ENCODE measurements around the gene TOR1A. TPM values are rescaled to one million over a fixed set of nuclear protein-coding genes. Genes with fewer than 3 reads are reported as not detected.

Gene TOR1A
- total and polyA plus RNA-seq, 3 donors from 2014 or later: 23.1 to 43.4 (median 32.9) TPM

DNA sequence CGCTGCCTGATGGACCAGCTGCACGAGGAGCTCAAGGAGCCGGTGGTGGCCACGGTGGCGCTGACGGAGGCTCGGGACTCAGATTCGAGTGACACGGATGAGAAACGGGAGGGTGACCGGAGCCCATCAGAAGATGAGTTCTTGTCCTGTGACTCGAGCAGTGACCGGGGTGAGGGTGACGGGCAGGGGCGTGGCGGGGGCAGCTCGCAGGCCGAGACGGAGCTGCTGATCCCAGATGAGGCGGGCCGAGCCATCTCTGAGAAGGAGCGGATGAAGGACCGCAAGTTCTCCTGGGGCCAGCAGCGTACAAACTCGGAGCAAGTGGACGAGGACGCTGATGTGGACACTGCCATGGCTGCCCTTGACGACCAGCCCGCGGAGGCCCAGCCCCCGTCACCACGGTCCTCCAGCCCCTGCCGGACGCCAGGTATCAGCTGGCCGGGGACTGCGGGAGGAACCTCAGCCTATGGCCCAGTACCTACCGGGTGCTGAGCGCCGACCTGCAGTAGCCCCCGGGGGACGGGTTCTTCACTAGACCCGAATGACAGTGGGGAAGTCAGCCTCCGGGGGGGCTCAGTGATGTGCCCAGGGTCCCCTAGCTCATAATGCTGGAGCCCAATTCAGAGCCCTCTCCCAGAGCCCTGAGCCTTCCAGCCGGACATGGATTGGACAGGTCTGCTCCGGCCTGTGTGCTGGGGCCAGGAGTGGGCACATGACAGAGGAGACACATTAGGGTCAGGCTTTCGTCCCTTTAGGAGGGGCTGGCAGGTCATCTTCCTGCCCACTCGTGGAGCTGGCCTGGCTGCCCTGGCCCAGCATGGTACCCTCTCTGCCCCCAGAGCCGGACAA is 44.3 kb upstream of the TOR1A start:
- 82 to 85% methylated on average over 20 to 48 of the region's 48 CpGs for whole genome bisulfite sequencing, 2 donors
- H3K27ac ChIP-seq: no peak overlapping the region
- no peak for DNase-seq
- no peaks in the 10 kb centered on the region for H3K36me3 ChIP-seq (ENCODE audit: low read depth, missing control alignments)
- intact Hi-C loops (cut with DNase I; ENCODE audit: low total_unique reads): no loop called here
- no peak overlapping the region for H3K4me3 ChIP-seq
- no peaks in the 10 kb centered on the region for H3K27me3 ChIP-seq
- H3K4me1 ChIP-seq: no peaks in the 10 kb centered on the region
- TF ChIP-seq POLR2A (IDR thresholded peaks at IDR 0.05) (no peak), CTCF (IDR thresholded peaks at IDR 0.05) (no peak)
- H3K9me3 ChIP-seq: no peaks in the 10 kb centered on the region

DNA sequence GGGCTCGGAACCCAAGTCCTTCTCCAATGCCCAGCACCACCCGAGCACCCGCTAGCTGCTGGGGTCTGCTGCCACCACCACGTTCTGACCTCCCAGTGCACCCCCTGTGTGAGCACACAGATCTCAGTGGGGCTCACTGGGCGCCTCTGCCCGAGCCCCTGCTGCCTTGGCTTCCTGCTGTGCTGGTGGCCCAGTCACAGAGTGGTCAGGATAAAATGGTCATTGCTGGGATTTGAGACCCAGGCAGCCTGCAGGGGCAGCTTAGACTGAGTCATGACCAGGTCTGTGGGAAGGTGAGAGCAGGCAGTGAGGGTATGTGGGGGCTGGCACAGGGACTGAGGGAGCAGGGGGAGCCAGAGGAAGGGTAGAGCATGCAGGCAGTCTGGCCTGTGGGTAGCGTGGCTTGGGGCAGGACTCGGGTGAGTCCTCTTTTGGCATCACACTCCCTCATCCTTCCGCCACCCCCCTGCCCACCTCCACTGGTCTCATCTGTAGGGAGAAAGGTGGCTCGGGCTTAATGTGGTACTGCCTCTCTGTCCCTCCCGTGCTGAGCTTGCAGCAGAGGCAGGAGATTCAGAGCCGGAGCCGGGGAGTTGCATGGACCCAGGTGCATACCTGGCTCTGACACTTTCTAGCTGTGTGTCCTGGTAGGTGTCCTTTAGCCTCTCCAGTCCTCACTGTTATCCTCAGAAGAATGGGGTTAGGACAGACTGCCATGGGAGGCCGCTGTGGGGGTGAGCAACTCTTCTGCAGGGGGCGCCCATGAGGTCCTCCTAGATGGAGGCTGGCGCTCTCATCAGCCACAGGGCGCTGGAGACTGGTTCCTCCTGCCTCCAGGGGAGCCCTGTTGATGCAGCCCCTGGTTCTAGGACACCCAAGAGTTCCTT is 43.4 kb upstream of the TOR1A start:
- TF ChIP-seq CTCF (IDR thresholded peaks at IDR 0.05): no peak
- TF ChIP-seq POLR2A (IDR thresholded peaks at IDR 0.05): no peak
- Histone ChIP-seq H3K36me3 (ENCODE audit: low read depth, missing control alignments) (no peaks in the 10 kb centered on the region), H3K9me3 (no peaks in the 10 kb centered on the region), H3K4me3 (no peak overlapping the region), H3K27ac (no peak overlapping the region), H3K4me1 (no peaks in the 10 kb centered on the region), H3K27me3 (no peaks in the 10 kb centered on the region)
- intact Hi-C loops (cut with DNase I; ENCODE audit: low total_unique reads): no loop called here
- DNase-seq: no peak
- 79 to 80% methylated on average over 7 to 17 of the region's 17 CpGs for WGBS, 2 donors

GRCh38 chr9:129866394-129867135 is 42.6 kb upstream of the TOR1A start:
- 84 to 86% methylated on average over 17 of the region's 17 CpGs for WGBS, 2 donors
- no peak for TF ChIP-seq POLR2A (IDR thresholded peaks at IDR 0.05)
- TF ChIP-seq CTCF (IDR thresholded peaks at IDR 0.05): no peak
- intact Hi-C loops (cut with DNase I; ENCODE audit: low total_unique reads): no loop called here
- H3K9me3 ChIP-seq: no peaks in the 10 kb centered on the region
- no peak overlapping the region for H3K4me3 ChIP-seq
- no peaks in the 10 kb centered on the region for H3K27me3 ChIP-seq
- no peaks in the 10 kb centered on the region for H3K4me1 ChIP-seq
- H3K27ac ChIP-seq: no peak overlapping the region
- H3K36me3 ChIP-seq (ENCODE audit: low read depth, missing control alignments): no peaks in the 10 kb centered on the region
- DNase-seq: no peak

DNA sequence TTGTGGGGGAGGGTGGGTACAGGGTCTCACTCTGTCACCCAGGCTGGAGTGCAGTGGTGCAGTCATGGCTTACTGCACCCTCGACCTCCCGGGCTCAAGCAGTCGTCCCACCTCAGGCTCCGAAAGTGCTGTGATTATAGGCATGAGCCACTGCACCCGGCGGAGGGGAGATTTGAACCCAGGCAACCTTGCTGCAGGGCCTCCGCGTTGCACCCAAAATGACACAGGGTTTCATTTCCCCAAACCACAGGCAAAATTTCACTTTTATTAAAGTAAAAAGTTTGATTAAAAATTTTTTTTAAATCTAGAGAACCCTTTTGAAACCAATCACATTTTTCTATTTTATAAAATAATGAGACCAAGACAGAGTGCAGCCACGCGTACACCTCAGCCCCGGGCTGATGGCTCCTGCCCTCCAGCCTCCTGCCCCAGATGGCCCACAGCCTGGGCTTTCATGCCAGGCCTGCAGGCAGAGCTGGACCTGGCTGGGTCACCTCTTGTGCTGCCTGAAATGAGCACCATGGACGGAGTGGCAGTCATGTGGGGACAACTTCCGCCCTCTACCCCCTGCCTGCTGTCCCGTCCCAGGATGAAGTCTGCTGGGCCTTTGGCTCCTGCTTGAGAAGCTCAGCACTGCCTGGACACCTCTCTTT is 41.9 kb upstream of the TOR1A start:
- Histone ChIP-seq H3K27me3 (no peaks in the 10 kb centered on the region), H3K36me3 (ENCODE audit: low read depth, missing control alignments) (no peaks in the 10 kb centered on the region), H3K9me3 (no peaks in the 10 kb centered on the region), H3K4me1 (no peaks in the 10 kb centered on the region), H3K27ac (no peak overlapping the region), H3K4me3 (no peak overlapping the region)
- 74 to 79% methylated on average over 11 to 14 of the region's 14 CpGs for WGBS, 2 donors
- no peak for TF ChIP-seq CTCF (IDR thresholded peaks at IDR 0.05)
- no peak for TF ChIP-seq POLR2A (IDR thresholded peaks at IDR 0.05)
- DNase-seq: no peak
- intact Hi-C loops (cut with DNase I; ENCODE audit: low total_unique reads): no loop called here
